A549 (cell line): ENCODE data around the gene LARP4. TPM values are rescaled to one million over a fixed set of nuclear protein-coding genes. Genes with fewer than 3 reads are reported as not detected.

ENCODE experiments used
- polyA plus RNA-seq, 4 experiments: library from polyadenylated mRNA; depleted of rRNA in 3 of 4; stranded (reverse); fragments of >200 nt; fragmentation: RNase III in 1 of 4; extraction: RNeasy Plus Mini Kit Qiagen cat#74134 plus additional on column Dnase treatment in 1 of 4; gene quantifications; 2 replicates in 3 of 4; 3 replicates in 1 of 4; pipeline ENCODE4 v1.2.3, GENCODE V29; 2011 to 2017

The LARP4 gene
- polyA plus RNA-seq, 2 of the 4 experiments (the other 2 are of a cell fraction), result 38.2 to 67.8 TPM

Other genes starting within 250 kb of the LARP4 start
- gene CERS5, start 233.5 kb upstream of the LARP4 start, polyA plus RNA-seq (2011; rRNA removed), result 56.3 and 56.6 TPM in 2 replicates
- gene CERS5, start 233.5 kb upstream of the LARP4 start, polyA plus RNA-seq (2017; fragmentation: RNase III; extraction: RNeasy Plus Mini Kit Qiagen cat#74134 plus additional on column Dnase treatment), result 16.7 to 18.0 TPM (median 17.1 TPM) in 3 replicates
- 21.4 and 23.4 TPM in 2 replicates for gene LIMA1, start 117.4 kb upstream of the LARP4 start, polyA plus RNA-seq (2011; rRNA removed)
- gene LIMA1, start 117.4 kb upstream of the LARP4 start, polyA plus RNA-seq (2017; fragmentation: RNase III; extraction: RNeasy Plus Mini Kit Qiagen cat#74134 plus additional on column Dnase treatment), result 9.0 to 12.0 TPM (median 10.1 TPM) in 3 replicates
- not detected in 2 replicates for gene FAM186A, start 4.3 kb upstream of the LARP4 start, polyA plus RNA-seq (2011; rRNA removed)
- gene FAM186A, start 4.3 kb upstream of the LARP4 start, polyA plus RNA-seq (2017; fragmentation: RNase III; extraction: RNeasy Plus Mini Kit Qiagen cat#74134 plus additional on column Dnase treatment), result not detected in 3 replicates
- 29.3 and 32.8 TPM in 2 replicates for gene DIP2B, start 104.1 kb downstream of the LARP4 start, polyA plus RNA-seq (2011; rRNA removed)
- 16.2 to 16.9 TPM (median 16.4 TPM) in 3 replicates for gene DIP2B, start 104.1 kb downstream of the LARP4 start, polyA plus RNA-seq (2017; fragmentation: RNase III; extraction: RNeasy Plus Mini Kit Qiagen cat#74134 plus additional on column Dnase treatment)